Stomach (tissue), 9 donors: ENCODE data around the gene SRMS. TPM values are rescaled to one million over a fixed set of nuclear protein-coding genes. Genes with fewer than 3 reads are reported as not detected.
A peak's percentile ranks its signal among the peaks of the same experiment; 100 is the strongest.
"Not testable (repeated sequence)": the region's sequence is repeated elsewhere in the genome, so short reads cannot be mapped to it uniquely, and the experiment has no call there.

Source experiments
- DNase-seq, 2 donors: peaks; one replicate each; pipeline versions ENCODE4 v3.0.0 to v3.0.0-alpha.2; 2013 to 2019
- H3K27ac ChIP-seq, 5 donors: fragments of 200-600 bp in 4 of 5; sonication (generic) in 4 of 5; one replicate each; pipeline ENCODE4 v1.5.1; 2013 to 2019; ENCODE audit warnings: mild to moderate bottlenecking in 1 of 5, moderate library complexity in 1 of 5
- H3K27me3 ChIP-seq, 3 donors: fragments of 200-600 bp; sonication (generic); one replicate each; pipeline ENCODE4 v1.5.1; 2017 to 2019; ENCODE audit warnings: mixed run types in 1 of 3
- H3K36me3 ChIP-seq, 4 donors: fragments of 200-600 bp; sonication (generic); 1 replicate in 3 of 4; 2 replicates in 1 of 4; pipeline ENCODE4 v1.5.1; 2016 to 2019
- H3K4me1 ChIP-seq, 4 donors: fragments of 200-600 bp; sonication (generic); one replicate each; pipeline ENCODE4 v1.5.1; 2016 to 2019
- H3K4me3 ChIP-seq, 4 donors: fragments of 200-600 bp; sonication (generic) in 3 of 4; one replicate each; pipeline ENCODE4 v1.5.1; 2016 to 2019; ENCODE audit warnings: mild to moderate bottlenecking in 1 of 4
- H3K9me3 ChIP-seq, 4 donors: fragments of 200-600 bp; sonication (generic); one replicate each; pipeline ENCODE4 v1.5.1; 2016 to 2019
- EP300 ChIP-seq: sonication (generic); formaldehyde crosslinking; IDR thresholded peaks from one replicate; pipeline ENCODE4 v1.6.1; 2017; ENCODE audit warnings: antibody characterized with exemption
- POLR2A ChIP-seq, 4 donors: fragments of 450-650 bp; IDR thresholded peaks; one replicate each; pipeline ENCODE4 v1.6.1; 2016; ENCODE audit warnings: antibody characterized with exemption in 4 of 4, control low read depth in 2 of 4, mild to moderate bottlenecking in 1 of 4, moderate library complexity in 1 of 4
- POLR2AphosphoS5 ChIP-seq, 3 donors: sonication (generic); formaldehyde crosslinking; IDR thresholded peaks; one replicate each; pipeline ENCODE4 v1.6.1; 2016; ENCODE audit warnings: antibody characterized with exemption in 3 of 3
- WGBS, 5 donors: extraction: QIAGEN DNeasy Blood & Tissue Kit in 3 of 5; methylation state at CpG; one replicate each; pipeline versions ENCODE4 v1.1.5 to v1.1.7; 2013 to 2018; 5-methylcytosine and 5-hydroxymethylcytosine counted together
- intact Hi-C: fragments of 100-400 bp; cut with DNase I; formaldehyde crosslinking; loops from one replicate; pipeline ENCODE4 v1.15.1; 2023; ENCODE audit warnings: low total_unique reads
- polyA plus RNA-seq, 3 donors: library from polyadenylated mRNA; stranded (reverse); fragments of 200-250 nt; gene quantifications; one replicate each; pipeline ENCODE4 v1.2.3, GENCODE V29; 2013
- total RNA-seq, 5 donors: library from RNA; depleted of rRNA; stranded (reverse); fragments of >200 nt; gene quantifications; one replicate each; pipeline versions ENCODE4 v1.1.0 to v1.2.3, GENCODE V29; 2014 to 2016
- TF ChIP-seq, protein P1 (sequence below), 7 experiments: fragments of 450-650 bp in 4 of 7; fragments of 200-600 bp in 3 of 7; sonication (generic) in 3 of 7; IDR thresholded peaks; one replicate each; pipeline ENCODE4 v1.5.1; 2016 to 2019; ENCODE audit warnings: antibody characterized with exemption in 7 of 7, control low read depth in 2 of 7, mild to moderate bottlenecking in 1 of 7
- donor health status: healthy with polysubstance abuse.
- donor health status: Bipolar disorder and iron deficiency.
- donor health status: healthy.

Gene SRMS
- total and polyA plus RNA-seq, 8 donors: 0.87 to 3.5 (median 2.1) TPM; not detected in 5

DNA sequence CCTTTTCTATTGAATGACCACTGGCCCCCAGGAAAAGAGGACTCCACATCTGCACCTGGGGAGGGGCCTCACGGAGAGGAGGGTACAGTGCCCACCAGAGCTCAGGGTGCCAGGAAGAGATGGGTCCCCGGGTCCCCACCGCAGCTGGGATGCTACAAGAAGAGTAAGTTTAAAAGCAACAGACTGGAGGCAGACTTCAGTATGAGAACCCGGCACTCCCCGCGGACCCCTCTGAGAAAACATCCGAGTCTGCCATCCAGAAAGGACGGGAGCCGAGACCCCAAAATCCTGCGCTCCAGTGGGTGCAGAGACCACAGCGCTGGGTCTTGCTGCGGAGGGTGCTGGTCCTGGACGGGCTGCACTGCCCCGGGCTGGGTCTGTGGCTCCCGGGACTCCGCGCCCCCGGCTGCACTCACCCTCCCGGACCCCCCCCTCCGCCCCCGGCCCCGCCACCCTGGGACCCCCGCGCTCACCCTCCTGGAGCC lies 26.1 kb upstream of the SRMS start:
- TF ChIP-seq POLR2A (IDR thresholded peaks at IDR 0.05): no peak
- TF ChIP-seq EP300: no peak
- TF ChIP-seq, protein P1, sequence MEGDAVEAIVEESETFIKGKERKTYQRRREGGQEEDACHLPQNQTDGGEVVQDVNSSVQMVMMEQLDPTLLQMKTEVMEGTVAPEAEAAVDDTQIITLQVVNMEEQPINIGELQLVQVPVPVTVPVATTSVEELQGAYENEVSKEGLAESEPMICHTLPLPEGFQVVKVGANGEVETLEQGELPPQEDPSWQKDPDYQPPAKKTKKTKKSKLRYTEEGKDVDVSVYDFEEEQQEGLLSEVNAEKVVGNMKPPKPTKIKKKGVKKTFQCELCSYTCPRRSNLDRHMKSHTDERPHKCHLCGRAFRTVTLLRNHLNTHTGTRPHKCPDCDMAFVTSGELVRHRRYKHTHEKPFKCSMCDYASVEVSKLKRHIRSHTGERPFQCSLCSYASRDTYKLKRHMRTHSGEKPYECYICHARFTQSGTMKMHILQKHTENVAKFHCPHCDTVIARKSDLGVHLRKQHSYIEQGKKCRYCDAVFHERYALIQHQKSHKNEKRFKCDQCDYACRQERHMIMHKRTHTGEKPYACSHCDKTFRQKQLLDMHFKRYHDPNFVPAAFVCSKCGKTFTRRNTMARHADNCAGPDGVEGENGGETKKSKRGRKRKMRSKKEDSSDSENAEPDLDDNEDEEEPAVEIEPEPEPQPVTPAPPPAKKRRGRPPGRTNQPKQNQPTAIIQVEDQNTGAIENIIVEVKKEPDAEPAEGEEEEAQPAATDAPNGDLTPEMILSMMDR (IDR thresholded peaks at IDR 0.05): no peak
- no peak for TF ChIP-seq POLR2AphosphoS5 (IDR thresholded peaks at IDR 0.05)
- no peaks in the 10 kb centered on the region for H3K9me3 ChIP-seq
- intact Hi-C loops: no loop called here
- H3K4me1 ChIP-seq: peaks cover 12 to 43% (median 36%) of the 10 kb centered on the region in 4 donors
- no peak for DNase-seq
- peak overlapping the region; percentile 68 to 86 (median 73) for H3K4me3 ChIP-seq
- H3K27ac ChIP-seq: peak overlapping the region; percentile 67 to 93 (median 91)
- WGBS, 5 donors: 0 to 1% (median 1%) methylated on average over 17 to 21 of the region's 24 CpGs
- H3K27me3 ChIP-seq: no peaks in the 10 kb centered on the region
- H3K36me3 ChIP-seq: peaks cover 0 to 23% (median 16%) of the 10 kb centered on the region in 4 donors

DNA sequence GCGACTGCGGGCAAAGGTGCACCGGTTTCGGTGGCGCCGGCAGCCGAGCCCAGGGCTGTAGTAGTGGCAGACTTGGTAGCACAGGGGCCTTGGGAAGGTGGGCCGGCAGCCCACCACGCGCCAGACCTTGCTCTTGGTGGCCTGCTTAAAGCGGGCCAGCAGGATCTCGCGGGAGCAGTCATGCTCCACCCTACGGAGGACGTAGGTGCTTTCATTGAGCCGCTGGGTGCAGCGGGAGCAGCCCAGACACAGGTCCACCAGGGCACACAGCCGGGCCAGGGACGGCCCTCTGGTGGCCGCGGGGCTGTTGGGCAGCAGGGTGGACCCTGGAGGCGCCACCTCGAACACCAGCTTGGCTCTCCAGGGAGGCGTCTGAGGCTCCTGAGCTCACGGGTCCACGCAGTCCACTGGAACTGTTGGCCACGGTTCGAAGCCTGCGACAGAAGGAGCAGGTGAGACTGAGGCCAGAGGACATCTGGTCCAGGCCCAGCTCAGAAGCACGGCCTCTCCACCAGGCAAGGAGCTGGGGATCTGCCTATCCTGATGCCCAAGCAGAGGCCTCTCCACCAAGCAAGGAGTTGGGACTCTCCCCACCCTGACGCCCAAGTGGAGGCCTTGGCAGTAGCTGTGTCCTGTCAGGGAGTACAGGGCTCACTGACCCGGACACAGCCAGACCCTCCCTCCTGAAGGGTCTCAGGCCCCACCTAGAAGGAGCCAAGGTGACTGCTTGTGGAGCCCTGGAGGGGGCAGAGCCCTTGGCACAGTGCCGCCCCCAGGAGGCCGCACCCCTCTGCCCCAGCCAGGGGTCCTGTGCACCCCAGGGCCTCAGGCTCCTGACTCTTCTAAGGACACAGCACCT lies 25.5 kb upstream of the SRMS start:
- Histone ChIP-seq H3K36me3 (peaks cover 0 to 29% (median 22%) of the 10 kb centered on the region in 4 donors), H3K4me1 (peaks cover 12 to 47% (median 43%) of the 10 kb centered on the region in 4 donors), H3K27me3 (no peaks in the 10 kb centered on the region), H3K4me3 (peak overlapping the region; percentile 68 to 86 (median 73)), H3K27ac (peak overlapping the region in 4 of 5 donors; percentile 87 to 93 (median 91)), H3K9me3 (no peaks in the 10 kb centered on the region)
- TF ChIP-seq POLR2AphosphoS5 (IDR thresholded peaks at IDR 0.05) (no peak), EP300 (no peak), POLR2A (IDR thresholded peaks at IDR 0.05) (no peak)
- TF ChIP-seq, protein P1 (IDR thresholded peaks at IDR 0.05): no peak
- no peak for DNase-seq
- intact Hi-C loops: no loop called here
- WGBS, 5 donors: 20 to 87% (median 82%) methylated on average over 2 to 34 of the region's 34 CpGs

DNA sequence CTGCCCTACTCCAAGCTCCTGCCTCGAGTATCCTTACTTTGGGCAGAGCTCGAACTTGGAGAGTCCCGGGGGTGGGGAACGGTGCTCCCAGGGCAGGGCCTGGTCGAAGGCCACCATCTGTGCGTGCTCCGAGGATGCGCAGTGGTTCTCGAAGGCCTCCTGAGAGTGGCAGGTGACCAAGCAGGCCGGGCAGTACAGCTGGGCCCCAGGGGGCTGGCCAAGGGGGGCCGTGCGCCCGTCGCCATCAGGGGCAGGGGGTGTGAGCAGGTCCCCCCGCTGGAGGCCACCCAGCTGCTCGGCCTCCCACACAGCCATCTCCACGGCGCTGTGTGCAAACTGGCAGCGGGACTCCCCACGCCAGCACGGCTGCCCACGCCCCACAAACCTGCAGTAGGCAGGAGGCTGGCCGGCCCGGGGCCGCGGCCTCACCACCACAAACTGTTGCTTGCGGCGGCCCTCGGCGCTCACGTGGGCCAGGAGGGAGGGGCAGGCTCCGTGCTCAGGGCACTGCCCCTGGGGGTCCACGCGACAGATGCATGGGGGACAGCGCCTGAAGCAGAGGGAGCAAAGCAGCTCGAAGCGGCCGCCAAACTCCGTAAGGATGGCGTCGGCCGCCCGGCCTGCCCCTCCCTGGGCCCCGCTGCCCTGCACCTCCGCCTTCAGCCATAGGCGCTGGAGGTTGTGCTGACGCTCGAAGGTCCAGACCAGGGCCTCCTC lies 24.7 kb upstream of the SRMS start:
- H3K9me3 ChIP-seq: no peaks in the 10 kb centered on the region
- DNase-seq: no peak
- no peaks in the 10 kb centered on the region for H3K27me3 ChIP-seq
- peak overlapping the region in 1 of 4 donors; percentile 72 for H3K4me3 ChIP-seq
- H3K36me3 ChIP-seq: peaks cover 0 to 37% (median 29%) of the 10 kb centered on the region in 4 donors
- peaks cover 12 to 45% (median 43%) of the 10 kb centered on the region in 4 donors for H3K4me1 ChIP-seq
- TF ChIP-seq, protein P1 (IDR thresholded peaks at IDR 0.05): no peak
- TF ChIP-seq EP300 (no peak), POLR2AphosphoS5 (IDR thresholded peaks at IDR 0.05) (no peak), POLR2A (IDR thresholded peaks at IDR 0.05) (no peak)
- H3K27ac ChIP-seq: peak overlapping the region in 2 of 5 donors; percentile 91 to 93
- intact Hi-C loops: no loop called here
- 89 to 97% (median 94%) methylated on average over 26 to 48 of the region's 48 CpGs for WGBS, 5 donors

DNA sequence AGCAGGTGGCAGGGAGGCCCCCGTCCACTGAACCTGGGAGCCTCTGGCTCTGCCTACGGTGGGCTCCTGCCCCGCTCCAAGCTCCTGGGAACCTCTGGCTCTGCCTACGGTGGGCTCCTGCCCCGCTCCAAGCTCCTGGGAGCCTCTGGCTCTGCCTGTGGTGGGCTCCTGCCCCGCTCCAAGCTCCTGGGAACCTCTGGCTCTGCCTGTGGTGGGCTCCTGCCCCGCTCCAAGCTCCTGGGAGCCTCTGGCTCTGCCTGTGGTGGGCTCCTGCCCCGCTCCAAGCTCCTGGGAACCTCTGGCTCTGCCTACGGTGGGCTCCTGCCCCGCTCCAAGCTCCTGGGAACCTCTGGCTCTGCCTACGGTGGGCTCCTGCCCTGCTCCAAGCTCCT lies 23.5 kb upstream of the SRMS start:
- 58 to 78% (median 64%) methylated on average over 4 to 7 of the region's 11 CpGs for WGBS, 5 donors
- H3K4me3 ChIP-seq, H3K27me3 ChIP-seq, H3K9me3 ChIP-seq, H3K27ac ChIP-seq, intact Hi-C loops, DNase-seq: not testable (repeated sequence)
- peaks cover 0 to 49% (median 41%) of the 10 kb centered on the region in 4 donors for H3K36me3 ChIP-seq
- H3K4me1 ChIP-seq: peaks cover 12 to 45% (median 41%) of the 10 kb centered on the region in 4 donors
